Stimulated activated memory B cell treated with anti-CD40 and anti-IgM and Interleukin-4, amounts not matched to agents 10 μg/mL and 1 μg/mL and 100 μg/mL, for 72 hours (primary cell): ENCODE data around the gene INSM1.
"Not testable (repeated sequence)": the region's sequence is repeated elsewhere in the genome, so short reads cannot be mapped to it uniquely, and the experiment has no call there.

Source experiments
- ATAC-seq: fragments of 150-1000 bp; cut with Tn5 transposase; 2 replicates; pipeline ENCODE4 v1.10.0; 2021
- H3K27ac Mint-ChIP-seq: one replicate; pipeline ENCODE4 v1.8.0; 2022; ENCODE audit warnings: mild to moderate bottlenecking, mixed read lengths
- H3K27me3 Mint-ChIP-seq: one replicate; pipeline ENCODE4 v1.8.0; 2022; ENCODE audit warnings: mixed read lengths
- H3K36me3 Mint-ChIP-seq: one replicate; pipeline ENCODE4 v1.8.0; 2022; ENCODE audit warnings: mixed read lengths
- H3K4me1 Mint-ChIP-seq: one replicate; pipeline ENCODE4 v1.8.0; 2022; ENCODE audit warnings: mixed read lengths
- H3K4me3 Mint-ChIP-seq: one replicate; pipeline ENCODE4 v1.8.0; 2022; ENCODE audit warnings: mild to moderate bottlenecking, moderate library complexity, mixed read lengths
- H3K9me3 Mint-ChIP-seq: one replicate; pipeline ENCODE4 v1.8.0; 2022; ENCODE audit warnings: mixed read lengths

INSM1 gene

GRCh38 chr20:20343932-20344331 lies 24.0 kb upstream of the INSM1 start:
- H3K4me3 Mint-ChIP-seq: no peak overlapping the region

GRCh38 chr20:20344476-20344875 lies 23.4 kb upstream of the INSM1 start:
- no peak for ATAC-seq
- H3K36me3 Mint-ChIP-seq: no peaks in the 10 kb centered on the region

More at GRCh38 chr20:20343932-20344331, 24.0 kb upstream of the INSM1 start:
- no peak for ATAC-seq
- peaks cover 53% of the 10 kb centered on the region for H3K27me3 Mint-ChIP-seq
- no peak overlapping the region for H3K27ac Mint-ChIP-seq
- H3K9me3 Mint-ChIP-seq: peaks cover 3% of the 10 kb centered on the region
- H3K4me1 Mint-ChIP-seq: no peaks in the 10 kb centered on the region
- H3K36me3 Mint-ChIP-seq: no peaks in the 10 kb centered on the region

GRCh38 chr20:20353576-20353975 lies 14.3 kb upstream of the INSM1 start:
- Mint-ChIP-seq H3K4me3 (no peak overlapping the region), H3K36me3 (no peaks in the 10 kb centered on the region), H3K9me3 (peaks cover 7% of the 10 kb centered on the region), H3K4me1 (no peaks in the 10 kb centered on the region), H3K27me3 (peaks cover 50% of the 10 kb centered on the region), H3K27ac (no peak overlapping the region)
- ATAC-seq: no peak

More at GRCh38 chr20:20344476-20344875, 23.4 kb upstream of the INSM1 start:
- H3K27me3 Mint-ChIP-seq: peaks cover 58% of the 10 kb centered on the region
- peaks cover 3% of the 10 kb centered on the region for H3K9me3 Mint-ChIP-seq
- no peak overlapping the region for H3K27ac Mint-ChIP-seq
- H3K4me1 Mint-ChIP-seq: no peaks in the 10 kb centered on the region
- H3K4me3 Mint-ChIP-seq: no peak overlapping the region

- H3K27ac Mint-ChIP-seq, H3K4me3 Mint-ChIP-seq, H3K36me3 Mint-ChIP-seq, ATAC-seq, H3K9me3 Mint-ChIP-seq: not testable (repeated sequence)
- peaks cover 11% of the 10 kb centered on the region for H3K4me1 Mint-ChIP-seq
- H3K27me3 Mint-ChIP-seq: peaks cover 38% of the 10 kb centered on the region
Measured at GRCh38 chr20:20355503-20355902, 12.4 kb upstream of the INSM1 start.

- no peak for ATAC-seq
- no peak overlapping the region for H3K4me3 Mint-ChIP-seq
- H3K36me3 Mint-ChIP-seq: no peaks in the 10 kb centered on the region
Measured at GRCh38 chr20:20358801-20359200, 9.1 kb upstream of the INSM1 start.

GRCh38 chr20:20359628-20360027 lies 8.3 kb upstream of the INSM1 start:
- Mint-ChIP-seq H3K4me1 (peaks cover 35% of the 10 kb centered on the region), H3K36me3 (no peaks in the 10 kb centered on the region), H3K27ac (no peak overlapping the region), H3K27me3 (peaks cover 51% of the 10 kb centered on the region), H3K4me3 (no peak overlapping the region), H3K9me3 (peaks cover 4% of the 10 kb centered on the region)
- no peak for ATAC-seq

More at GRCh38 chr20:20358801-20359200, 9.1 kb upstream of the INSM1 start:
- Mint-ChIP-seq H3K9me3 (peaks cover 7% of the 10 kb centered on the region), H3K27me3 (peaks cover 51% of the 10 kb centered on the region), H3K27ac (no peak overlapping the region), H3K4me1 (peaks cover 31% of the 10 kb centered on the region)

- Mint-ChIP-seq H3K4me1 (peaks cover 35% of the 10 kb centered on the region), H3K27ac (no peak overlapping the region), H3K9me3 (no peaks in the 10 kb centered on the region), H3K4me3 (no peak overlapping the region), H3K36me3 (no peaks in the 10 kb centered on the region), H3K27me3 (peaks cover 55% of the 10 kb centered on the region)
- peak; percentile 71 for ATAC-seq
Measured at GRCh38 chr20:20360464-20360863, 7.4 kb upstream of the INSM1 start.

- Mint-ChIP-seq H3K9me3 (no peaks in the 10 kb centered on the region), H3K27ac (peak overlapping the region; percentile 79), H3K27me3 (peaks cover 76% of the 10 kb centered on the region), H3K4me1 (peaks cover 41% of the 10 kb centered on the region), H3K36me3 (no peaks in the 10 kb centered on the region), H3K4me3 (peak overlapping the region; percentile 68)
- no peak for ATAC-seq
Measured at GRCh38 chr20:20362774-20363433, 5.0 kb upstream of the INSM1 start.

GRCh38 chr20:20363434-20363798 lies 4.5 kb upstream of the INSM1 start:
- Mint-ChIP-seq H3K27me3 (peaks cover 77% of the 10 kb centered on the region), H3K27ac (peak overlapping the region; percentile 79), H3K9me3 (no peaks in the 10 kb centered on the region), H3K36me3 (no peaks in the 10 kb centered on the region), H3K4me3 (peak overlapping the region; percentile 68), H3K4me1 (peaks cover 41% of the 10 kb centered on the region)
- no peak for ATAC-seq

- ATAC-seq: no peak
- peaks cover 41% of the 10 kb centered on the region for H3K4me1 Mint-ChIP-seq
- H3K9me3 Mint-ChIP-seq: no peaks in the 10 kb centered on the region
- peak overlapping the region; percentile 68 for H3K4me3 Mint-ChIP-seq
- peak overlapping the region; percentile 79 for H3K27ac Mint-ChIP-seq
- peaks cover 77% of the 10 kb centered on the region for H3K27me3 Mint-ChIP-seq
- H3K36me3 Mint-ChIP-seq: no peaks in the 10 kb centered on the region
Measured at GRCh38 chr20:20363799-20364592, 3.9 kb upstream of the INSM1 start.

GRCh38 chr20:20364593-20365479 lies 3.1 kb upstream of the INSM1 start:
- peaks cover 81% of the 10 kb centered on the region for H3K27me3 Mint-ChIP-seq
- no peaks in the 10 kb centered on the region for H3K9me3 Mint-ChIP-seq
- H3K27ac Mint-ChIP-seq: no peak overlapping the region
- H3K4me1 Mint-ChIP-seq: peaks cover 39% of the 10 kb centered on the region
- H3K4me3 Mint-ChIP-seq: no peak overlapping the region
- no peak for ATAC-seq
- H3K36me3 Mint-ChIP-seq: no peaks in the 10 kb centered on the region

- H3K27ac Mint-ChIP-seq: no peak overlapping the region
Measured at GRCh38 chr20:20365480-20366161, 2.3 kb upstream of the INSM1 start.

GRCh38 chr20:20366551-20366875 lies 1.4 kb upstream of the INSM1 start:
- Mint-ChIP-seq H3K9me3 (no peaks in the 10 kb centered on the region), H3K27me3 (peaks cover 80% of the 10 kb centered on the region), H3K4me3 (peak overlapping the region; percentile 42), H3K27ac (no peak overlapping the region), H3K4me1 (peaks cover 33% of the 10 kb centered on the region), H3K36me3 (no peaks in the 10 kb centered on the region)
- no peak for ATAC-seq

More at GRCh38 chr20:20365480-20366161, 2.3 kb upstream of the INSM1 start:
- Mint-ChIP-seq H3K36me3 (no peaks in the 10 kb centered on the region), H3K4me3 (no peak overlapping the region), H3K27me3 (peaks cover 80% of the 10 kb centered on the region), H3K9me3 (no peaks in the 10 kb centered on the region), H3K4me1 (peaks cover 37% of the 10 kb centered on the region)
- no peak for ATAC-seq

GRCh38 chr20:20366876-20367574 lies 879 bp upstream of the INSM1 start:
- peak overlapping the region; percentile 58 for H3K27ac Mint-ChIP-seq

More at GRCh38 chr20:20366876-20367574, 879 bp upstream of the INSM1 start:
- ATAC-seq: no peak
- H3K27me3 Mint-ChIP-seq: peaks cover 80% of the 10 kb centered on the region
- no peaks in the 10 kb centered on the region for H3K36me3 Mint-ChIP-seq
- H3K4me3 Mint-ChIP-seq: no peak overlapping the region
- peaks cover 33% of the 10 kb centered on the region for H3K4me1 Mint-ChIP-seq
- no peaks in the 10 kb centered on the region for H3K9me3 Mint-ChIP-seq
